Measurements from ENCODE around the gene NAGA. TPM values are rescaled to one million over a fixed set of nuclear protein-coding genes. Genes with fewer than 3 reads are reported as not detected.

Gene NAGA
- total and polyA plus RNA-seq, 7 donors: 5.2 to 8.5 (median 7.3) TPM

DNA sequence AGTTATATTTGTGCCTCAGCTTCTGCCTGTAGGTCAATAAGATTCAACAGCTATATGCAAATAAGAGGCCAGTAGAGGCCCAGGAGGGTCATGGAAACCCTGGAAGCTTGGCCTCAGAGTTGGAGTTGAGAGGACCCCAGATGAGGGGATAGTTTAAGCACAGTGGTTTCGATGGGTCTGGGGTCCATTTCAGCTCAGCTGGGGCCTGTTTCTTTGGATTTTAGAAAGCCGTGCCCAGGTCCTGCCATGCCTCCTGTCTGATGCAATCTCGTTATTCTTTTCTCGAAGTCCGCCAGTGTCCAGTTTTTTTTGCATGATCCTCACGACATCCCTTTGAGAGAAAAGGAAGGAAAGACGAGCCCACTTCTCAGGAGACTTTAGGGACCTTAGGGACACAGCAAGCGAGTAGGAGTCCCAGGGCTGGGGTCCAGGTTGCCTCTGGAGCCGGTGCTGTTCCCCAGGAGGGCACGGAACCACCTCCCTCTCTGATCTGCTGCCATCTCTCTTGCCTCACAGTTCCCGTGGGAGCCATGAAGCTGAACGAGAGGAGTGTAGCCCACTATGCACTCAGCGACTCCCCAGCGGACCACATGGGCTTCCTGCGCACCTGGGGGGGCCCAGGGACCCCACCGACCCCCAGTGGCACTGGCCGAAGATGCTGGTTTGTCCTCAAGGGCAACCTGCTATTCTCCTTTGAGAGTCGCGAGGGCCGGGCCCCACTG is 6.3 kb upstream of the NAGA start:
- DNase-seq: peak in 1 of 2 donors; percentile 49
- WGBS, 3 donors: 88 to 91% (median 88%) methylated on average over 20 of the region's 20 CpGs
- Histone ChIP-seq H3K4me3 (no peak overlapping the region), H3K27ac (no peak overlapping the region), H3K9me3 (no peaks in the 10 kb centered on the region), H3K36me3 (ENCODE audit: insufficient read depth in 1 of 2, low read depth in 1 of 2) (peaks cover 0 to 12% of the 10 kb centered on the region in 2 donors), H3K4me1 (peaks cover 29% of the 10 kb centered on the region), H3K27me3 (ENCODE audit: insufficient read depth in 3 of 3, low read length in 2 of 3) (no peaks in the 10 kb centered on the region)
- intact Hi-C loops (cut with DNase I): loop anchor here in 1 of 2 donors (10.0 kb wide), 1 partner anchor 262 kb away; no protein-coding TSS in a partner anchor
- no peak for ATAC-seq
- TF ChIP-seq, protein P1, sequence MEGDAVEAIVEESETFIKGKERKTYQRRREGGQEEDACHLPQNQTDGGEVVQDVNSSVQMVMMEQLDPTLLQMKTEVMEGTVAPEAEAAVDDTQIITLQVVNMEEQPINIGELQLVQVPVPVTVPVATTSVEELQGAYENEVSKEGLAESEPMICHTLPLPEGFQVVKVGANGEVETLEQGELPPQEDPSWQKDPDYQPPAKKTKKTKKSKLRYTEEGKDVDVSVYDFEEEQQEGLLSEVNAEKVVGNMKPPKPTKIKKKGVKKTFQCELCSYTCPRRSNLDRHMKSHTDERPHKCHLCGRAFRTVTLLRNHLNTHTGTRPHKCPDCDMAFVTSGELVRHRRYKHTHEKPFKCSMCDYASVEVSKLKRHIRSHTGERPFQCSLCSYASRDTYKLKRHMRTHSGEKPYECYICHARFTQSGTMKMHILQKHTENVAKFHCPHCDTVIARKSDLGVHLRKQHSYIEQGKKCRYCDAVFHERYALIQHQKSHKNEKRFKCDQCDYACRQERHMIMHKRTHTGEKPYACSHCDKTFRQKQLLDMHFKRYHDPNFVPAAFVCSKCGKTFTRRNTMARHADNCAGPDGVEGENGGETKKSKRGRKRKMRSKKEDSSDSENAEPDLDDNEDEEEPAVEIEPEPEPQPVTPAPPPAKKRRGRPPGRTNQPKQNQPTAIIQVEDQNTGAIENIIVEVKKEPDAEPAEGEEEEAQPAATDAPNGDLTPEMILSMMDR (IDR thresholded peaks at IDR 0.05): no peak

DNA sequence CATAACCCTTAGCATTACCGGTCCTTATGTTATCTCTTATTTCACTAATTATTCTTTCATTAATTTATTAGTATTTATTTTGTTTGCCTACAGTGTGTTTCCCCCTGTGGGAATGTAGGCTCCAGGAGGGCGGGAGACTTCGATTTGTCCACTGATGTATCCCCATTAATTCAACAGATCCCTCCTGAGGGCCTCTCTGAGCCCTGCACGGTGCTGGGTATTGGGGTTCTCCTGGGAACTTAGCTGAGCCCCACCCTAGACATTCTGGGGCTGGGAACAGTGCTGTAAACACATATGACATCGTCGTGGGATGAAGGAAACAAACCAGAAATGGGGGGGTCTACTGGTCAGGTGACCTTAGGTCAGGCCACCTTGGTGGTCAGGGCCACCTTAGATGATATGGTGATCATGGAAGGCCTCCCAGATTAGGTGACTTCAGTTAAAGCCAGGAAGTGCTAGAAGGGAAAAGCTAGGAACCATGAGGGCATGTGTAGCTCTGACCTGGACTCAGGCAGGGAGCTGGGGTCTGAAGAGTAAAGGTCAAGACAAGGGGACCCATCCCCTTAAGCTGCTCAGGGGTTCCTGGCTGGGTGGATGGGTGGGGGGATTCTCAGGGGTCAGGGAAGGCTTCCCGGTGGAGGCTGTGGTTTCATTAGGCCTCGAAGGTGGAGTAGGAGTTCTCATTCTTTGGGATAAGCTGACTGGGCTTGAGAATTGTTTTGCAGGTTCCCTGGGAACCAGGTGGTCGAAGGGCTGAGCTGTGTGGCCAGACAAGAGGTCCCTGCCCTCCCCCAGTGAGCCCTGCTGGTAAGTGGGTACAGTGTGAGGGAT is 4.4 kb upstream of the NAGA start:
- DNase-seq (peak in 1 of 2 donors; percentile 39), ATAC-seq (no peak)
- no peaks in the 10 kb centered on the region for H3K9me3 ChIP-seq
- H3K4me1 ChIP-seq: peaks cover 22% of the 10 kb centered on the region
- H3K27me3 ChIP-seq (ENCODE audit: insufficient read depth in 3 of 3, low read length in 2 of 3): no peaks in the 10 kb centered on the region
- peak overlapping the region; percentile 82 for H3K4me3 ChIP-seq
- peaks cover 0 to 4% of the 10 kb centered on the region in 2 donors for H3K36me3 ChIP-seq (ENCODE audit: insufficient read depth in 1 of 2, low read depth in 1 of 2)
- WGBS, 3 donors: 61 to 62% (median 61%) methylated on average over 9 of the region's 9 CpGs
- intact Hi-C loops (cut with DNase I): loop anchor here in 1 of 2 donors (10.0 kb wide), 1 partner anchor 260 kb away; no protein-coding TSS in a partner anchor
- TF ChIP-seq, protein P1 (IDR thresholded peaks at IDR 0.05): no peak
- H3K27ac ChIP-seq: peak overlapping the region; percentile 79

DNA sequence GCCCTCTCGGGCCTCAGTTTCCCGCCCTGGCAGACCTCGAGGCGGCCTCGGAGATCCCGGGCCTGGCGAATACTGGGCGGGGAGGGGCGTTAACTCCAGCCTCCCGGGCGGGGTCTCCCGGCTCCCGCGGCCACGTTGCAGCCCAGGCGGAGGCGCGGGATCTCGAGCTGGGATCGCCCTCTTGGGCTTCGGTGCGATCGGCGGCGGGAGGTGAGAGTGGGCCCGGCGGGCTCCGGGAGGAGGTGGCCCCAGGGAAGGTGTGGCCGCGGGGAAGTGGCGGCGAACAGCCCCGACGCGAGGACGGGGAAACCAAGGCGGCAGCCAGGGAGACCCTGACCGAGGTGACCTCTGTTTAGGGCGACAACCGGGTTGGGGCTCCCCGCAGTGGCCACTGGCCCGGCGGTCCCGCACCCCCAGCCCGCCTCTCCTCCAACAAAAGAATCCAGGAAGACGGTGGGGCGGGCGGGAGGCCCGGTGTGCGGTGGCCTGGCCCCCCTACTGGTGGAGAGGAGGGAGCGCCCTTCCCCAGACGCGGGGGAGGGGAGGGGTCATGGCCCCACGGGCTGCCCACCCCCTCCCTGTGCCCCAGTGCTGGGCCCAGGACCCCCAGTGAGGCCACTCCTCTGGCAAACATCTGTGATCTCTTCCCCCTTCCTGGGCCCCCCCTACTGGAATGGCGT is 3.7 kb upstream of the NAGA start, which contains the start of gene PHETA2:
Gene PHETA2 (plus strand): TSS at position 117 of the 680 bp plus-strand sequence. CDS start 3,046 bp downstream, outside the sequence.
- no peak for ATAC-seq
- TF ChIP-seq, protein P1 (IDR thresholded peaks at IDR 0.05): peak; percentile 28
- Histone ChIP-seq H3K27ac (peak within 1 kb of the TSS; percentile 79), H3K4me1 (peaks cover 30% of the 10 kb centered on the region), H3K27me3 (ENCODE audit: insufficient read depth in 3 of 3, low read length in 2 of 3) (no peaks in the 10 kb centered on the region), H3K9me3 (no peaks in the 10 kb centered on the region), H3K4me3 (peak within 1 kb of the TSS; percentile 82), H3K36me3 (ENCODE audit: insufficient read depth in 1 of 2, low read depth in 1 of 2) (peaks cover 0 to 4% of the 10 kb centered on the region in 2 donors)
- intact Hi-C loops (cut with DNase I): loop anchor here in 1 of 2 donors (10.0 kb wide), 1 partner anchor 259 kb away; no protein-coding TSS in a partner anchor
- 1 to 5% (median 2%) methylated on average over 34 to 55 of the region's 55 CpGs for WGBS, 3 donors
- DNase-seq: peak; percentile 55 to 75

DNA sequence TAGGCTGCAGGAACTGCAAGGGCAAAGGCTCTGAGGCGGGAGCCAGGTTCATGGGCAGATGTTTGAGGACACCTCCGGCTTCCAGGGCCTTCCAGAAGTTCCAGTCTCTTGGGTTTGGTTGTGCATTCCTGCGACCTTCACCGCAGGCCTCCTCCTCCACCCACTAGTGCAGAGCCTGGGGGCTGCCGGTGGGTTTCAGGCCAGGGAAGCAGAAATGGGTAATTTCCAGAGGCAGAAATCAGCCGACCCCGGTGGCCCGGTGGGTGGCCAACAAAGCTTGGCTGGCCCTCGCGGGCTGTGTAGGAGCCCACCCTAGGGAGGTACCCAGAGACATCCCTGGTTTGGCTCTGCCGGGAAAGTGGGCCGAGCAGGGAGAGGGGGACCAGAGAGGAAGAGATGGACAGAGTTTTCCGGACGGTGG is 3.0 kb upstream of the NAGA start:
- H3K4me3 ChIP-seq: peak overlapping the region; percentile 82
- H3K27me3 ChIP-seq (ENCODE audit: insufficient read depth in 3 of 3, low read length in 2 of 3): no peaks in the 10 kb centered on the region
- no peaks in the 10 kb centered on the region for H3K9me3 ChIP-seq
- peaks cover 0 to 4% of the 10 kb centered on the region in 2 donors for H3K36me3 ChIP-seq (ENCODE audit: insufficient read depth in 1 of 2, low read depth in 1 of 2)
- peaks cover 30% of the 10 kb centered on the region for H3K4me1 ChIP-seq
- WGBS, 3 donors: 58 to 67% (median 64%) methylated on average over 12 to 14 of the region's 14 CpGs
- TF ChIP-seq, protein P1 (IDR thresholded peaks at IDR 0.05): no peak
- DNase-seq (no peak), ATAC-seq (no peak)
- intact Hi-C loops (cut with DNase I): loop anchor here in 1 of 2 donors (10.0 kb wide), 1 partner anchor 259 kb away; no protein-coding TSS in a partner anchor
- peak overlapping the region; percentile 79 for H3K27ac ChIP-seq
